GM12878 (cell line): ENCODE results near the gene KDM4F. TPM values are rescaled to one million over a fixed set of nuclear protein-coding genes. Genes with fewer than 3 reads are reported as not detected.

Experiments used
- CBFB ChIP-seq: IDR thresholded peaks from 2 replicates; pipeline ENCODE4 v1.6.1; 2016; ENCODE audit warnings: antibody characterized with exemption, low read depth
- CHD2 ChIP-seq: IDR thresholded peaks from 2 replicates; pipeline ENCODE4 v1.6.1; 2011; ENCODE audit warnings: low read depth, low read length, improper control_type of control experiment, borderline replicate concordance
- ESRRA ChIP-seq: IDR thresholded peaks from 2 replicates; pipeline ENCODE4 v1.6.1; 2012; ENCODE audit warnings: mild to moderate bottlenecking, low read length, improper control_type of control experiment
- EZH2 ChIP-seq: IDR thresholded peaks from 2 replicates; pipeline ENCODE4 v1.6.1; 2012; ENCODE audit warnings: low read depth, mild to moderate bottlenecking, control low read depth, inconsistent platforms, low read length, borderline replicate concordance; ENCODE audit not compliant: control insufficient read depth
- GABPA ChIP-seq: IDR thresholded peaks from 2 replicates; pipeline ENCODE4 v1.6.1; 2014; ENCODE audit warnings: antibody characterized with exemption, low read depth, mild to moderate bottlenecking, inconsistent platforms
- HDAC6 ChIP-seq: fragments of 200-600 bp; sonication (generic); IDR thresholded peaks from one replicate; pipeline ENCODE4 v1.8.0; 2017; ENCODE audit warnings: antibody characterized with exemption; ENCODE audit not compliant: unreplicated experiment
- HDGF ChIP-seq: fragments of 450-650 bp; IDR thresholded peaks from 2 replicates; pipeline ENCODE4 v1.6.1; 2016; ENCODE audit warnings: antibody characterized with exemption
- IKZF2 ChIP-seq, 2 experiments: fragments of 450-650 bp; IDR thresholded peaks; 2 replicates each; pipeline ENCODE4 v1.6.1; 2017; ENCODE audit warnings: mild to moderate bottlenecking in 2 of 2, moderate library complexity in 2 of 2
- MXI1 ChIP-seq: fragments of 150-350 bp; IDR thresholded peaks from 2 replicates; pipeline ENCODE4 v1.6.1; 2011; ENCODE audit warnings: low read depth, mild to moderate bottlenecking, inconsistent platforms, low read length, improper control_type of control experiment
- NR2C1 ChIP-seq: fragments of 450-650 bp; IDR thresholded peaks from 2 replicates; pipeline ENCODE4 v1.6.1; 2017; ENCODE audit warnings: antibody characterized with exemption, mild to moderate bottlenecking, moderate library complexity
- NR2C2 ChIP-seq: IDR thresholded peaks from 2 replicates; pipeline ENCODE4 v1.6.1; 2011; ENCODE audit warnings: borderline replicate concordance, low read depth; ENCODE audit not compliant: control insufficient read depth, insufficient read length
- PAX8 ChIP-seq: fragments of 450-650 bp; IDR thresholded peaks from 2 replicates; pipeline ENCODE4 v1.6.1; 2017; ENCODE audit warnings: mild to moderate bottlenecking, moderate library complexity
- PML ChIP-seq: IDR thresholded peaks from 2 replicates; pipeline ENCODE4 v1.6.1; 2012; ENCODE audit warnings: low read length, inconsistent platforms
- POU2F2 ChIP-seq: IDR thresholded peaks from 3 replicates; pipeline ENCODE4 v1.6.1; 2011; ENCODE audit warnings: low read depth, mild to moderate bottlenecking, low read length, borderline replicate concordance
- RB1 ChIP-seq: fragments of 450-650 bp; formaldehyde crosslinking; IDR thresholded peaks from 2 replicates; pipeline ENCODE4 v1.6.1; 2017; ENCODE audit warnings: mild to moderate bottlenecking, borderline replicate concordance
- SIN3A ChIP-seq: IDR thresholded peaks from 2 replicates; pipeline ENCODE4 v1.6.1; 2012; ENCODE audit warnings: low read depth, low read length, improper control_type of control experiment
- STAT1 ChIP-seq: fragments of 450-650 bp; conservative IDR thresholded peaks from 2 replicates; pipeline ENCODE4 v1.6.1; 2014; ENCODE audit warnings: antibody characterized with exemption, mild to moderate bottlenecking
- TBL1XR1 ChIP-seq: IDR thresholded peaks from 2 replicates; pipeline ENCODE4 v1.6.1; 2012; ENCODE audit warnings: low read depth, low read length, improper control_type of control experiment
- ZNF217 ChIP-seq: fragments of 450-650 bp; IDR thresholded peaks from 2 replicates; pipeline ENCODE4 v1.6.1; 2017; ENCODE audit warnings: antibody characterized with exemption, mild to moderate bottlenecking
- polyA plus RNA-seq, 11 experiments: library from polyadenylated mRNA; depleted of rRNA in 4 of 11; unstranded in 6 of 11; stranded (reverse) in 5 of 11; fragments of >200 nt; fragmentation: Nextera tagmentation in 4 of 11; fragmentation: Illumina TruSeq in 1 of 11; extraction: Ambion mirVana in 4 of 11; extraction: Trizol in 1 of 11; gene quantifications; 1 replicate in 1 of 11; 2 replicates in 10 of 11; pipeline versions ENCODE4 v1.2.1 to v1.2.3, GENCODE V29; 2011 to 2016; ENCODE audit warnings: inconsistent platforms in 2 of 11, missing spikeins in 2 of 11, low read depth in 1 of 11
- total RNA-seq, 4 experiments: library from RNA; depleted of rRNA in 3 of 4; stranded (reverse); fragments of >200 nt in 3 of 4; fragmentation: Illumina TruSeq in 1 of 4; extraction: Trizol in 1 of 4; gene quantifications; 2 replicates each; pipeline versions ENCODE4 v1.2.1 to v1.2.3, GENCODE V29; 2013 to 2021
- TF ChIP-seq, protein P1 (sequence below): IDR thresholded peaks from 2 replicates; pipeline ENCODE4 v1.6.1; 2011; ENCODE audit warnings: low read depth, mild to moderate bottlenecking, low read length, moderate library complexity, borderline replicate concordance; ENCODE audit errors: extremely low read depth
- TF ChIP-seq, protein P2 (sequence below): fragments of 450-650 bp; IDR thresholded peaks from 2 replicates; pipeline ENCODE4 v1.6.1; 2016; ENCODE audit warnings: mild to moderate bottlenecking
- TF ChIP-seq, protein P3 (sequence below): fragments of 450-650 bp; IDR thresholded peaks from 2 replicates; pipeline ENCODE4 v1.6.1; 2017; ENCODE audit warnings: mild to moderate bottlenecking, moderate library complexity
- TF ChIP-seq, protein P4 (sequence below): fragments of 450-650 bp; IDR thresholded peaks from 2 replicates; pipeline ENCODE4 v1.6.1; 2017; ENCODE audit warnings: low read depth, mild to moderate bottlenecking, moderate library complexity

Gene KDM4F
- total and polyA plus RNA-seq, 10 of the 15 experiments (the other 5 are each of a cell fraction or from before 2014, with no cell fraction given) = not detected

DNA sequence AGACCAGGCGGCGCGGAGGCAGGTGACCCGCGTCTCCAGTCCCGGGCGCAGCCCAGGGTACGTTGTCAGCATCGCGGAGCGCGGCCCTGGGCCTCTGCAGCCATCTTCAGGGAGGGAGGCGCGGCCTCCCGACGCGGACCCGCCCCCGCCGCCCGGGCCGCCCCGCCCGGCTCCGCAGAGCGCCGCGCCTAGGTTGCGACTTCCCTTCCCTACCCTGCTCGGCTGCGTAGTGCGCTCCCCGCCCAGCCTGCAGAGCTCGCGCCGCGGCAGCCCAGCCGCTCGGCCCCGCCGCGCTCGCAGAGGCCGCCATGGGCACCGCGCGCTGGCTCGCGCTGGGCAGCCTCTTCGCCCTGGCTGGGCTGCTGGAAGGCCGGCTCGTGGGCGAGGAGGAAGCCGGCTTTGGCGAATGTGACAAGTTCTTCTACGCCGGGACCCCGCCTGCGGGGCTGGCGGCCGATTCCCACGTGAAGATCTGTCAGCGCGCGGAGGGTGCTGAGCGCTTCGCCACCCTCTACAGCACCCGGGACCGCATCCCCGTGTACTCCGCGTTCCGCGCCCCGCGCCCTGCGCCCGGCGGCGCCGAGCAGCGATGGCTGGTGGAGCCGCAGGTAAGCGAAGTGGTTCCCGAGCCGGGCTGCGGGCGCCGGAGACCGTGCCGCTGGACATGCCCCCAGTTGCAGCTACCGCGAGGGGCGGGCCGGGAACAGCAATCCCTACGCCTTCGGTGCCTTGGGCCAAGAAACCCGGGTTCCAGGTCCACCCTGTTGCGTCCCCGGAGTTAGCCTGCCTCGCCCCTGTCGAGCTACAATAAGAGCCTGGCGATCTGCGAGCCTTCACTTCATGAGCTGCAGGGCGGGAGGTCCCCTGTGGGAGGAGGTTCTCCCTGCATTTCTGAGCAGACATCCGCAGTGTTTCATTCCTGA, 40.7 kb downstream of the KDM4F start, which contains the start of gene ENDOD1 (continued):
- TF ChIP-seq NR2C1 (peak; percentile 27; the same call in 1 of the 2 replicates), ZNF217 (peak; percentile 62; the same call in 1 of the 2 replicates), SIN3A (peak; percentile 55; the same call in 1 of the 2 replicates), GABPA (no peak), PAX8 (no peak), CHD2 (no peak; the same call in 1 of the 2 replicates), POU2F2 (0 out of 3 replicates have a peak, but pooled peaks have one; percentile 16), PML (no peak), EZH2 (no peak), HDAC6 (peak; percentile 89), RB1 (peak; percentile 83; the same call in 1 of the 2 replicates), TBL1XR1 (no peak), HDGF (no peak), CBFB (no peak; the same call in 1 of the 2 replicates), NR2C2 (no peak), IKZF2 (IDR thresholded peaks at IDR 0.05) (peak in 1 of 2 experiments; percentile 8; a peak in 1 of 4 replicates), MXI1 (peak; percentile 70), ESRRA (no peak), STAT1 (no peak)
- TF ChIP-seq, protein P1, sequence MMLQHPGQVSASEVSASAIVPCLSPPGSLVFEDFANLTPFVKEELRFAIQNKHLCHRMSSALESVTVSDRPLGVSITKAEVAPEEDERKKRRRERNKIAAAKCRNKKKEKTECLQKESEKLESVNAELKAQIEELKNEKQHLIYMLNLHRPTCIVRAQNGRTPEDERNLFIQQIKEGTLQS = no peak
- TF ChIP-seq, protein P2, sequence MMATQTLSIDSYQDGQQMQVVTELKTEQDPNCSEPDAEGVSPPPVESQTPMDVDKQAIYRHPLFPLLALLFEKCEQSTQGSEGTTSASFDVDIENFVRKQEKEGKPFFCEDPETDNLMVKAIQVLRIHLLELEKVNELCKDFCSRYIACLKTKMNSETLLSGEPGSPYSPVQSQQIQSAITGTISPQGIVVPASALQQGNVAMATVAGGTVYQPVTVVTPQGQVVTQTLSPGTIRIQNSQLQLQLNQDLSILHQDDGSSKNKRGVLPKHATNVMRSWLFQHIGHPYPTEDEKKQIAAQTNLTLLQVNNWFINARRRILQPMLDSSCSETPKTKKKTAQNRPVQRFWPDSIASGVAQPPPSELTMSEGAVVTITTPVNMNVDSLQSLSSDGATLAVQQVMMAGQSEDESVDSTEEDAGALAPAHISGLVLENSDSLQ = no peak
- TF ChIP-seq, protein P3, sequence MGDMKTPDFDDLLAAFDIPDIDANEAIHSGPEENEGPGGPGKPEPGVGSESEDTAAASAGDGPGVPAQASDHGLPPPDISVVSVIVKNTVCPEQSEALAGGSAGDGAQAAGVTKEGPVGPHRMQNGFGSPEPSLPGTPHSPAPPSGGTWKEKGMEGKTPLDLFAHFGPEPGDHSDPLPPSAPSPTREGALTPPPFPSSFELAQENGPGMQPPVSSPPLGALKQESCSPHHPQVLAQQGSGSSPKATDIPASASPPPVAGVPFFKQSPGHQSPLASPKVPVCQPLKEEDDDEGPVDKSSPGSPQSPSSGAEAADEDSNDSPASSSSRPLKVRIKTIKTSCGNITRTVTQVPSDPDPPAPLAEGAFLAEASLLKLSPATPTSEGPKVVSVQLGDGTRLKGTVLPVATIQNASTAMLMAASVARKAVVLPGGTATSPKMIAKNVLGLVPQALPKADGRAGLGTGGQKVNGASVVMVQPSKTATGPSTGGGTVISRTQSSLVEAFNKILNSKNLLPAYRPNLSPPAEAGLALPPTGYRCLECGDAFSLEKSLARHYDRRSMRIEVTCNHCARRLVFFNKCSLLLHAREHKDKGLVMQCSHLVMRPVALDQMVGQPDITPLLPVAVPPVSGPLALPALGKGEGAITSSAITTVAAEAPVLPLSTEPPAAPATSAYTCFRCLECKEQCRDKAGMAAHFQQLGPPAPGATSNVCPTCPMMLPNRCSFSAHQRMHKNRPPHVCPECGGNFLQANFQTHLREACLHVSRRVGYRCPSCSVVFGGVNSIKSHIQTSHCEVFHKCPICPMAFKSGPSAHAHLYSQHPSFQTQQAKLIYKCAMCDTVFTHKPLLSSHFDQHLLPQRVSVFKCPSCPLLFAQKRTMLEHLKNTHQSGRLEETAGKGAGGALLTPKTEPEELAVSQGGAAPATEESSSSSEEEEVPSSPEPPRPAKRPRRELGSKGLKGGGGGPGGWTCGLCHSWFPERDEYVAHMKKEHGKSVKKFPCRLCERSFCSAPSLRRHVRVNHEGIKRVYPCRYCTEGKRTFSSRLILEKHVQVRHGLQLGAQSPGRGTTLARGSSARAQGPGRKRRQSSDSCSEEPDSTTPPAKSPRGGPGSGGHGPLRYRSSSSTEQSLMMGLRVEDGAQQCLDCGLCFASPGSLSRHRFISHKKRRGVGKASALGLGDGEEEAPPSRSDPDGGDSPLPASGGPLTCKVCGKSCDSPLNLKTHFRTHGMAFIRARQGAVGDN = peak; percentile 76
- TF ChIP-seq, protein P4, sequence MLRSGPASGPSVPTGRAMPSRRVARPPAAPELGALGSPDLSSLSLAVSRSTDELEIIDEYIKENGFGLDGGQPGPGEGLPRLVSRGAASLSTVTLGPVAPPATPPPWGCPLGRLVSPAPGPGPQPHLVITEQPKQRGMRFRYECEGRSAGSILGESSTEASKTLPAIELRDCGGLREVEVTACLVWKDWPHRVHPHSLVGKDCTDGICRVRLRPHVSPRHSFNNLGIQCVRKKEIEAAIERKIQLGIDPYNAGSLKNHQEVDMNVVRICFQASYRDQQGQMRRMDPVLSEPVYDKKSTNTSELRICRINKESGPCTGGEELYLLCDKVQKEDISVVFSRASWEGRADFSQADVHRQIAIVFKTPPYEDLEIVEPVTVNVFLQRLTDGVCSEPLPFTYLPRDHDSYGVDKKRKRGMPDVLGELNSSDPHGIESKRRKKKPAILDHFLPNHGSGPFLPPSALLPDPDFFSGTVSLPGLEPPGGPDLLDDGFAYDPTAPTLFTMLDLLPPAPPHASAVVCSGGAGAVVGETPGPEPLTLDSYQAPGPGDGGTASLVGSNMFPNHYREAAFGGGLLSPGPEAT = no peak
